H1 (cell line): ENCODE data around the gene ATXN7. TPM values are rescaled to one million over a fixed set of nuclear protein-coding genes. Genes with fewer than 3 reads are reported as not detected.

Experiments used
- CTCF ChIA-PET: fragments of 300-600 bp; sonication (Branson Sonifier 250); formaldehyde crosslinking; loops from one replicate; lab custom pipeline; 2021; ENCODE audit not compliant: partially characterized antibody; lab: Charles Lee
- POLR2A ChIA-PET: fragments of 300-600 bp; sonication (Branson Sonifier 250); formaldehyde crosslinking; loops from one replicate; lab custom pipeline; 2021; ENCODE audit warnings: inconsistent platforms; ENCODE audit not compliant: partially characterized antibody; lab: Charles Lee
- DNase-seq, 2 experiments: peaks; one replicate each; pipeline versions ENCODE4 v3.0.0 to v3.0.0-alpha.2; 2010 to 2022; ENCODE audit warnings: low spot score in 2 of 2, low read depth in 1 of 2, mixed read lengths in 1 of 2
- FAIRE-seq: peaks from 2 replicates; lab custom pipeline; 2011; peaks lifted over from hg19 to GRCh38; lab: Jason Lieb, UNC
- H2AFZ ChIP-seq: 2 replicates; pipeline ENCODE4 v1.8.1; 2012; ENCODE audit warnings: low read length, inconsistent platforms
- H2AK5ac ChIP-seq: 2 replicates; pipeline ENCODE4 v1.6.1; 2013; ENCODE audit warnings: low read depth, low read length
- H2BK120ac ChIP-seq: replicated peaks from 2 replicates; pipeline ENCODE3; 2013; ENCODE audit warnings: low read depth, low read length, inconsistent platforms
- H2BK12ac ChIP-seq: 2 replicates; pipeline ENCODE4 v1.6.1; 2013; ENCODE audit warnings: low read depth, low read length
- H2BK15ac ChIP-seq: 2 replicates; pipeline ENCODE4 v1.6.1; 2013; ENCODE audit warnings: low read length
- H2BK20ac ChIP-seq: 2 replicates; pipeline ENCODE4 v1.6.1; 2013; ENCODE audit warnings: low read length
- H2BK5ac ChIP-seq: 2 replicates; pipeline ENCODE4 v1.6.1; 2013; ENCODE audit warnings: low read depth, low read length
- H3K14ac ChIP-seq: 2 replicates; pipeline ENCODE4 v1.6.1; 2013; ENCODE audit warnings: inconsistent platforms; ENCODE audit not compliant: insufficient read length
- H3K18ac ChIP-seq: 2 replicates; pipeline ENCODE4 v1.6.1; 2013; ENCODE audit warnings: low read length; ENCODE audit errors: extremely low read depth
- H3K23ac ChIP-seq: 2 replicates; pipeline ENCODE4 v1.6.1; 2013; ENCODE audit warnings: inconsistent platforms; ENCODE audit not compliant: insufficient read length
- H3K23me2 ChIP-seq: 2 replicates; pipeline ENCODE4 v1.6.1; 2013; ENCODE audit warnings: low read depth, low read length
- H3K27ac ChIP-seq: 2 replicates; pipeline ENCODE4 v1.6.1; 2011; ENCODE audit warnings: low read depth, low read length, inconsistent platforms
- H3K27me3 ChIP-seq, 4 experiments: replicated peaks in 1 of 4; 1 replicate in 1 of 4; 2 replicates in 3 of 4; pipeline versions ENCODE4 v1.6.1 to v1.8.1; 2011 to 2013; ENCODE audit warnings: low read length in 3 of 4, mild to moderate bottlenecking in 3 of 4, inconsistent platforms in 2 of 4, mixed read lengths in 2 of 4, moderate library complexity in 1 of 4; ENCODE audit not compliant: control insufficient read depth in 3 of 4, insufficient read depth in 3 of 4; ENCODE audit errors: extremely low read depth in 1 of 4
- H3K36me3 ChIP-seq, 4 experiments: 2 replicates each; pipeline versions ENCODE4 v1.6.1 to v1.8.1; 2011 to 2013; ENCODE audit warnings: mild to moderate bottlenecking in 4 of 4, low read length in 3 of 4, moderate library complexity in 2 of 4, control low read depth in 1 of 4, inconsistent platforms in 1 of 4; ENCODE audit not compliant: insufficient read depth in 4 of 4, control insufficient read depth in 2 of 4
- H3K4ac ChIP-seq: replicated peaks from 2 replicates; pipeline ENCODE3; 2013; ENCODE audit warnings: low read length, low read depth, mixed read lengths, inconsistent platforms; ENCODE audit not compliant: insufficient read length
- H3K4me1 ChIP-seq, 4 experiments: replicated peaks in 1 of 4; 1 replicate in 1 of 4; 2 replicates in 3 of 4; pipeline versions ENCODE4 v1.6.1 to v1.8.1; 2011 to 2013; ENCODE audit warnings: low read length in 3 of 4, inconsistent platforms in 2 of 4, mixed read lengths in 1 of 4; ENCODE audit not compliant: insufficient read depth in 4 of 4, control insufficient read depth in 3 of 4
- H3K4me2 ChIP-seq, 2 experiments: 2 replicates each; pipeline versions ENCODE4 v1.6.1 to v1.8.1; 2011 to 2013; ENCODE audit warnings: low read depth in 2 of 2, low read length in 2 of 2, control low read depth in 1 of 2, inconsistent platforms in 1 of 2, mild to moderate bottlenecking in 1 of 2; ENCODE audit not compliant: insufficient read depth in 1 of 2
- H3K4me3 ChIP-seq, 4 experiments: fragments of 200-600, 300-600 bp in 1 of 4; sonication (generic), shearing (Covaris generic), sonication (Bioruptor Twin) in 1 of 4; 2 replicates each; pipeline versions ENCODE4 v1.5.1 to v1.8.1; 2011 to 2016; ENCODE audit warnings: low read length in 4 of 4, low read depth in 3 of 4, control low read depth in 2 of 4, inconsistent platforms in 2 of 4, mild to moderate bottlenecking in 2 of 4, mixed read lengths in 1 of 4, moderate library complexity in 1 of 4; ENCODE audit not compliant: insufficient read depth in 2 of 4; ENCODE audit errors: extremely low read depth in 1 of 4
- H3K56ac ChIP-seq: replicated peaks from 2 replicates; pipeline ENCODE3; 2013; ENCODE audit warnings: low read depth, mild to moderate bottlenecking, mixed read lengths, low read length, inconsistent platforms; ENCODE audit not compliant: insufficient read length
- H3K79me1 ChIP-seq: 2 replicates; pipeline ENCODE4 v1.6.1; 2013; ENCODE audit warnings: low read depth, low read length, control low read depth
- H3K79me2 ChIP-seq, 2 experiments: 2 replicates each; pipeline versions ENCODE4 v1.6.1 to v1.8.1; 2012 to 2013; ENCODE audit warnings: low read length in 2 of 2, mild to moderate bottlenecking in 2 of 2, inconsistent platforms in 1 of 2; ENCODE audit not compliant: insufficient read depth in 2 of 2, control insufficient read depth in 1 of 2
- H3K9ac ChIP-seq, 4 experiments: replicated peaks in 1 of 4; 1 replicate in 1 of 4; 2 replicates in 3 of 4; pipeline versions ENCODE4 v1.6.1 to v1.8.1; 2011 to 2013; ENCODE audit warnings: low read depth in 3 of 4, low read length in 3 of 4, control low read depth in 2 of 4, mild to moderate bottlenecking in 2 of 4, moderate library complexity in 2 of 4, inconsistent platforms in 1 of 4; ENCODE audit errors: extremely low read depth in 1 of 4
- H3K9me3 ChIP-seq, 2 experiments: 2 replicates each; pipeline versions ENCODE4 v1.6.1 to v1.8.1; 2012 to 2013; ENCODE audit warnings: mild to moderate bottlenecking in 2 of 2, moderate library complexity in 2 of 2, control low read depth in 1 of 2, inconsistent platforms in 1 of 2, low read depth in 1 of 2, low read length in 1 of 2, mixed read lengths in 1 of 2; ENCODE audit not compliant: insufficient read depth in 2 of 2
- H4K20me1 ChIP-seq, 2 experiments: replicated peaks in 1 of 2; 2 replicates each; pipeline versions ENCODE3 to v1.8.1; 2011 to 2013; ENCODE audit warnings: inconsistent platforms in 2 of 2, low read length in 2 of 2, mild to moderate bottlenecking in 1 of 2; ENCODE audit not compliant: insufficient read depth in 2 of 2, control insufficient read depth in 1 of 2
- H4K5ac ChIP-seq: 2 replicates; pipeline ENCODE4 v1.6.1; 2013; ENCODE audit warnings: low read length, low read depth, mixed read lengths, inconsistent platforms; ENCODE audit not compliant: insufficient read length
- H4K8ac ChIP-seq: 2 replicates; pipeline ENCODE4 v1.8.0; 2013; ENCODE audit warnings: mild to moderate bottlenecking, moderate library complexity, low read length, inconsistent platforms; ENCODE audit not compliant: insufficient read depth; ENCODE audit errors: extremely low read depth
- H4K91ac ChIP-seq: replicated peaks from 2 replicates; pipeline ENCODE3; 2013; ENCODE audit warnings: low read length, mixed read lengths, inconsistent platforms; ENCODE audit not compliant: insufficient read length
- ASH2L ChIP-seq: fragments of 200-600, 300-600 bp; sonication (generic); IDR thresholded peaks from one replicate; pipeline ENCODE4 v1.7.1; 2017; ENCODE audit warnings: low read length
- CHD1 ChIP-seq: IDR thresholded peaks from 2 replicates; pipeline ENCODE4 v1.6.1; 2012; ENCODE audit warnings: low read depth, low read length, improper control_type of control experiment
- JUN ChIP-seq: IDR thresholded peaks from 2 replicates; pipeline ENCODE4 v1.6.1; 2011; ENCODE audit warnings: low read depth, mild to moderate bottlenecking, improper control_type of control experiment, low read length
- WGBS, 2 experiments: shearing (Covaris generic) in 1 of 2; methylation state at CpG; one replicate each; pipeline versions ENCODE4 v1.1.6 to v1.1.7; 2013 to 2015; ENCODE audit warnings: low lambda C conversion rate in 2 of 2, mixed read lengths in 2 of 2, inconsistent platforms in 1 of 2, low coverage in 1 of 2, missing lambda C conversion rate in 1 of 2; ENCODE audit not compliant: insufficient replicate concordance in 2 of 2, insufficient coverage in 1 of 2, insufficient read length in 1 of 2; ENCODE audit errors: extremely low coverage in 1 of 2, missing lambda C conversion rate in 1 of 2; 5-methylcytosine and 5-hydroxymethylcytosine counted together
- polyA plus RNA-seq, 7 experiments: library from polyadenylated mRNA; depleted of rRNA in 3 of 7; stranded (reverse) in 5 of 7; unstranded in 2 of 7; fragments of >200 nt in 5 of 7; fragments of 200-250 nt in 2 of 7; gene quantifications; 1 replicate in 5 of 7; 2 replicates in 1 of 7; 4 replicates in 1 of 7; pipeline versions ENCODE4 v1.2.1 to v1.2.3, GENCODE V29; 2011 to 2013; ENCODE audit warnings: missing spikeins in 2 of 7, mixed read lengths in 2 of 7
- total RNA-seq: library from RNA; stranded (reverse); fragmentation: NEBNext Ultra II Directional; extraction: Animal tissue kit (Norgen Biotek cat#: 25700); gene quantifications from 2 replicates; pipeline ENCODE4 v1.2.1, GENCODE V29; 2021

ATXN7 gene
- total and polyA plus RNA-seq, 2 of the 8 experiments (the other 6 are each of a cell fraction or from before 2014, with no cell fraction given): 15.5 to 16.8 TPM

- FAIRE-seq (no peak), DNase-seq (no peak)
- Histone ChIP-seq H3K36me3 (peaks cover 2 to 30% (median 7%) of the 10 kb centered on the region in 4 experiments; a peak in 5 of 8 replicates), H3K56ac (no peak overlapping the region), H2BK120ac (no peak overlapping the region), H3K4me3 (no peak overlapping the region), H3K79me2 (no peaks in the 10 kb centered on the region), H3K4me1 (no peaks in the 10 kb centered on the region), H3K23ac (no peak overlapping the region), H4K91ac (no peak overlapping the region), H3K27ac (no peak overlapping the region), H3K79me1 (no peaks in the 10 kb centered on the region), H2BK15ac (no peak overlapping the region), H4K5ac (no peak overlapping the region), H3K27me3 (no peaks in the 10 kb centered on the region), H4K20me1 (no peaks in the 10 kb centered on the region), H2AFZ (no peak overlapping the region), H4K8ac (no peak overlapping the region), H2BK5ac (no peak overlapping the region), H3K23me2 (no peaks in the 10 kb centered on the region; the same call in 1 of the 2 replicates), H3K9ac (no peak overlapping the region), H3K4ac (no peak overlapping the region), H2BK12ac (no peak overlapping the region), H2AK5ac (no peak overlapping the region), H3K9me3 (no peaks in the 10 kb centered on the region), H3K18ac (no peak overlapping the region), H2BK20ac (no peak overlapping the region), H3K4me2 (no peak overlapping the region), H3K14ac (no peak overlapping the region)
- WGBS, 2 experiments: 92% methylated on average over 6 of the region's 6 CpGs; no CpG with 5 or more reads in 1 of the 2 experiments
- ChIA-PET CTCF (interaction anchor here (0.7 to 2.1 kb wide), 5 partner anchors 12 to 478 kb away, joined by 3 to 8 read pairs (median 4); partner anchors contain the start of gene C3orf49), POLR2A (interaction anchor here (1.3 to 1.4 kb wide), 2 partner anchors 12 to 15 kb away, joined by 3 to 8 read pairs; partner anchors contain the start of gene C3orf49)
- TF ChIP-seq CHD1 (no peak), ASH2L (no peak), JUN (no peak)
These were observed 33.1 kb upstream of the ATXN7 start for GRCh38 chr3:63830526-63830925.
